SKM-1 treated with dmso at 0.1 percent for 144 hours (cell line): ENCODE results near the gene HAUS1.
"Not testable (repeated sequence)": the region's sequence is repeated elsewhere in the genome, so short reads cannot be mapped to it uniquely, and the experiment has no call there.

Experiments
- DNase-seq: peaks from one replicate; lab custom pipeline; 2025; ENCODE audit not compliant: unreplicated experiment; lab: John Stamatoyannopoulos, UW

The HAUS1 gene

DNA sequence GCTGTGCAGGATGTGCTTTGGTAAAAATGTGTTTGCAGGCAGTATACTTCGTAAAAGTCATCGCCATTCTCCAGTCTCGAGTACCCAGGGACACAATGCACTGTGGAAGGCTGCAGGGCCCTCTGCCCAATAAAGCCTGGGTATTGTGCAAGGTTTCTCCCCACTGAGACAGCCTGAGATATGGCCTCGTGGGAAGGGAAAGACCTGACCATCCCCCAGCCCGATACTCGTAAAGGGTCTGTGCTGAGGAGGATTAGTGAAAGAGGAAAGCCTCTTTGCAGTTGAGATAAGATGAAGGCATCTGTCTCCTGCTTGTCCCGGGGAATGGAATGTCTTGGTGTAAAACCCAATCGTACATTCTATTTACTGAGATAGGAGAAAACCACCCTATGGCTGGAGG, 15.7 kb upstream of the HAUS1 start:
- not testable (repeated sequence) for DNase-seq

DNA sequence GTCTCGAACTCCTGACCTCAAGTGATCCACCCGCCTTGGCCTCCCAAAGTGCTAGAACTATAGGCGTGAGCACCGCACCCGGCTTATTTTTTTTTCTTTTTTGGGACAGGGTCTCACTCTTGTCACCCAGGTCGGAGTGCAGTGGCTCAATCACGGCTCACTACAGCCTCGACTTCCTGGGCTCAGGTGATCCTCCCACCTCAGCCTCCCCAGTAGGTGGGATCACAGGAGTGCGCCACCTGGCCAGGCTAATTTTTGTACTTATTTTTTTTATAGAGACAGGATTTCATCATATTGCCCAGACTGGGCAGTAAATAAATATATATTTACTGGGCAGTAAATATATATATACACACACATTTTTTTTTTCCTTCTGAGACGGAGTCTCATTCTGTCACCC, 8.7 kb upstream of the HAUS1 start:
- no peak for DNase-seq

DNA sequence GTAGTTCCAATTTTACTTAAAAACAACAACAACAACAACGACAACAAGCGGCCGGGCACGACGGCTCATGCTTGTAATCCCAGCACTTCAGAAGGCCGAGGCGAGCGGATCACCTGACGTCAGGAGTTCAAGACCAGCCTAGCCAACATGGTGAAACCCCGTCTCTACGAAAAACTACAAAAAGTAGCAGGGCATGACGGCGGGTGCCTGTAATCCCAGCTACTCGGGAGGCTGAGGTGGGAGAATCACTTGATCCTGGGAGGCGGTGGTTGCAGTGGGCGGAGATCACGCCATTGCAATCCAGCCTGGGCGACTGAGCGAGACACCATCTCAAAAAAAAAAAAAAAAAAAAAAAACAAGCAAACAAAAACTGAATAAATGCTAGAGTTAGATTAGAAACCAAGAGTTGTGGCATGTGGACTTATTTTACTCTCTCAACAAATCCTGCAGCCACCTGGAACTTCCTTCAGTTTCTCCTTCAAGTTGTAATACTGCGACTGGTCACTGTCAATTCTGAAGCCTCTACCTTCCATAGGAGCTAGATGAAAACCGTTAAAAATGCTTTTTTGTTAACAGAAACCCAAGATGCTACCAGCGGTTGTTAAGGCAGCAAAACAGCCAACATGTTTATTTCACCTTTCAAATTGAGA, 7.4 kb upstream of the HAUS1 start:
- peak; percentile 6 for DNase-seq

DNA sequence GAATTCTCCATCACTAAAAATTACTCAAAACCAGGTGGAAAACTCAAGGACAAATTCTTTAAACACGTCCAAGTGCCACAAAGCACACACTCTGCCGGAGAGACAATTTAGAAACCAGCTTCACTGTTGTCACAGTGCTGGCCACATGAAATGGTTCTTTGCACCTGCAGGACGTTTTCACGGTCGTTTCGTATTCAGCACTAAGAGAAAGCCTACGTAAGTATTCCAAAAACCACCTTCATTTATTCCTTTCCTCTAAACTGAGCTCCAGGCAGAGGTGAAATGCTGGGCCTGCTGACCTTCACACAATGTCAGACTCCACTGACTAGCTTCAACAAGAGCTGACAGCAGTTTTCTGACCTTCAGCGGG, 6.8 kb upstream of the HAUS1 start:
- DNase-seq, result no peak

DNA sequence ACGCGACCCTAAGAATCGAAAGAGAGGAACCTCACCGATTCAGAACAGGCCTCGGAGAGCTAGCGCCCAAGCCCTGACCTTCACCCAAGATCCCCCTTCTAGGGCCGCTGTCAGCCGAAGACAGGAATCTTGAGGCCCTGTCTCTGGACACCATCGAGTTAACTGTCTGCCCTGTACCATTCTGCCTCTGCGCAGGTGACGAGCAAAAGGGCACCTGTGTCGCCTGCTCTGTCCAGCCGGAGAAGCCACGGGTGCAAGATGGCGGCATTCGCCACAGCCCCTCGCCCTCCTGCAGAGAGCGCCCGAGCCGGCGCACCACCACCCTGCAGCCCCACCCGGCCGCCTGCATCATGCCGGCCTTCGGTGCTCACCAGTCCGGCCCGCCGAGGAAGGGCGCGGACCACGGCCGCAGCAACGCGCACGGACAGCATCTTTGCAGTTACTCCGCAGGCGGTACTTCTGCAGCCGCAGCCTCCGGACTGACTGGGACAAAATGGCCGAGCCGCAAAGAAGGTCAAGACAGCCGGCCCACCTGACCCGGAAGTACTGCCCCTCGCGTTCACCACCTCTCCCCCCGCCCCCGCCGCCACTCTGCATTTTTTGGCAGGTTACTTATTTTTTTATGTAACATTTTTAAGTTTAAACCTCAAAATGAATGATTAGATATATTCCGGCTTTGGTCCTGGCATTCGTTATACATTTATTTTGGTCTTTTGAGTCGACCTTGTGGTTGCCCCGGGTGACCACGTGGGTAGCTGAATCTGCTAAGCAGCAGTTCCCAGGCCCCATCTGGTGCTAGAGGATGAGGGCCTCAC, 6.2 kb upstream of the HAUS1 start, which contains the start of gene ATP5F1A:
Gene ATP5F1A (minus strand): TSS at position 496 of the 815 bp plus-strand sequence. CDS start 65 bp downstream, at position 431.
- peak; percentile 82 for DNase-seq

DNA sequence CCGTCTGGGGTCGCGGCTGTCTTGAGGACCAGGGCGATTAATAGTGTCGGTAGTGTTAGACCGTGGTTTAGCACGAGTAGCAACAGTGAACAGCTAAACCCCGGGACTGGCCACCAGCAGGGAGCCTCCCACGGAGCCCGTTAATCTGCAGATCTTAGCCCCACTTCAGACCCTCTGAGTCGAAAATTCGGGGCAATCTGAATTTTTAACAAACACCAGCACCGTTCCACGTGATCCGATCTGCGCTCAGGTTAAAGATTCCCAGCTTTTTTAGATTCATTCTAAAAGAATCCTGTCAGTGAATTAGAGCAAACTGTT, 5.6 kb upstream of the HAUS1 start:
- DNase-seq, result no peak

DNA sequence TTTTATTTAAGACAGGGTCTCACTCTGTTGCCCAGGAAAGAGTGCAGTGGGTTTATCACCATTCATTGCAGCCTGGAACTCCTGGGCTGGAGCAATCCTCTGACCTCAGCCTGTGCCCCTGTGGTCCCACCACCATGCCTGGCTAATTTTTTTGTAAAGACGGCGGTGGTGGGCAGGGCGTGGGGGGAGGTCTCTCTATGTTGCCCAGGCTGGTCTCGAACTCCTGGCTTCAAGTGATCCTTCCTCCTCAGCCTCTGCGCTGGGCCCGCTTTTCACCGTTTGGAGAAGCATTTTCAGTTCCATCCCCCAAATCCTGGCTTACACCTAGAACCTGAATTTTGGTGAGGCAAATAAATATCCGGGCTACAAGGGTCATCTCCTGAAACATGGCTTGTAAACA, 4.7 kb upstream of the HAUS1 start:
- DNase-seq, result no peak

DNA sequence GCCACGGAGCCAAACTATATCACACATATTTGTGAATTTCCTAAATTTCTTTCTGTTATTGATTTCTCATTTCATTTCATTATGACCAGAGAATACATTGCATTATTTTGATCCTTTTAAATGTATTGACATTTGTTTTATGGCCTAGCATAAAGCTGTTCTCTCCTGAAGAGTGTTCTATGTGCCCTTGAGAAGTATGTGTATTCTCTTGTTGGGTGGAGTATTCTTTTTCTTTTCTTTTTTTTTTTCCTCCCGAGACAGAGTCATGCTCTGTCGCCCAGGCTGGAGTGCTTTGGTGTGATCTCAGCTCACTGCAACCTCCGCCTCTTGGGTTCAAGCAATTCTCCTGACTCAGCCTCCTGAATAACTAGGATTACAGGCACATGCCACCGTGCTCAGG, 5.2 kb downstream of the HAUS1 start:
- DNase-seq, result no peak

DNA sequence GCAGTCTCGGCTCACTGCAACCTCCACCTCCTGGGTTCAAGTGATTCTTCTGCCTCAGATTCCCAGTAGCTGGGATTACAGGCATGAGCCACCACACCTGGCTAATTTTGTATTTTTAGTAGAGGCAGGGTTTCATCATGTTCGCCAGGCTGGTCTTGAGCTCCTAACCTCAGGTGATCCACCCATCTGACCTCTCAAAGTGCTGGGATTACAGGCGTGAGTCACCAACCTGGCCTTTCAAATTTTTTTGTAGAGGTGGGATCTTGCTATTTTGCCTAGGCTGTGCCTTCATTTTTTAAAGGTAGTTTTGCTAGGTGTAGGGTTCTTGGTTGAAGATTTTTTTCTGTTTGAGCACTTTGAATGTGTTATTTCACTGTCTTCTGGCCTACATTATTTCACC, 6.2 kb downstream of the HAUS1 start:
- DNase-seq, result no peak

DNA sequence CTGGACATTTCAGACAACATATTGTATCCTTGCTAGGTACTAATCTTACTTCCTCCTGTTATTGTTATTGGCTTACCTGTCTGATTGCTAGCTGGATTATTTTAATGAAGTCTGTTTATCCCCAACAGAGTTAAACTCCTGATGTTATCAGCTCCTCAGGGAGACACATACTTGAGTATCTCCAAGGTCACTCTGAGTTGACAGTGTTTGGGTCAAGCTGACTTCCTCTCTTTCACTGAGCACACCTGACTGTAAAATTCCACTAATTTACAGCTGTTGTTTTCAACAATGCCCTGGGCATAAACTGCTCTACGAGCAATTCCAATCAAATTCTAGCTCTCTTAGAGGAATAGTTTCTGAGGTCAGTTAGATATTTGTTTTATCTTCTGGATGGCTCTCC, 9.6 kb downstream of the HAUS1 start:
- no peak for DNase-seq

DNA sequence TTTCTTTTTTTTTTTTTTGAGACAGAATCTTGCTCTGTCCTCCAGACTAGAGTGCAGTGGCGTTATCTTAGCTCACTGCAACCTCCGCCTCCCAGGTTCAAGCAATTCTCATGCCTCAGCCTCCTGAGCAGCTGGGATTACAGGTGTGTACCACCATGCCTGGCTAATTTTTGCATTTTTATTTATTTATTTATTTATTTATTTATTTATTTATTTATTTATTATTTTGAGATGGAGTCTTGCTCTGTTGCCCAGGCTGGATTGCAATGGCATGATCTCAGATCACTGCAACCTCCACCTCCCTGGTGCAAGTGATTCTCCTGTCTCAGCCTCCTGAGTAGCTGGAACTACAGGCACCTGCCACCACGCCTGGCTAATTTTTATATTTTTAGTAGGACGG, 22.4 kb downstream of the HAUS1 start:
- DNase-seq, result not testable (repeated sequence)

DNA sequence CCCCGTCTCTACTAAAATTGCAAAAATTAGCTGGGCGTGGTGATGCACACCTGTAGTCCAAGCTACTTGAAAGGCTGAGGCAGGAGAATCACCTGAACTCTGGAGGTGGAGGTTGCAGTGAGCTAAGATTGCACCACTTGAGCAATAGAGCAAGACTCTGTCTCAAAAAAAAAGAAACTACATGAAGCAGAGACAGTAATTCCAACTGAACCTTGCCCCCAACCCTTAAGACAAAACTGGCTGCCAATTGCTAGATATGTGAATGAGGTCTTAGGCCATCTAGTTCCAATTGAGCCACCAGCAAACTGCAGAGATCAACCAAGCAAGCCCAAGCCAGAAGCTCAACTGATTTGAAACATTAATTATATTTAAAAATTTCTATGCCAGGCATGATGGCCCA, 25.9 kb downstream of the HAUS1 start:
- DNase-seq, result no peak

DNA sequence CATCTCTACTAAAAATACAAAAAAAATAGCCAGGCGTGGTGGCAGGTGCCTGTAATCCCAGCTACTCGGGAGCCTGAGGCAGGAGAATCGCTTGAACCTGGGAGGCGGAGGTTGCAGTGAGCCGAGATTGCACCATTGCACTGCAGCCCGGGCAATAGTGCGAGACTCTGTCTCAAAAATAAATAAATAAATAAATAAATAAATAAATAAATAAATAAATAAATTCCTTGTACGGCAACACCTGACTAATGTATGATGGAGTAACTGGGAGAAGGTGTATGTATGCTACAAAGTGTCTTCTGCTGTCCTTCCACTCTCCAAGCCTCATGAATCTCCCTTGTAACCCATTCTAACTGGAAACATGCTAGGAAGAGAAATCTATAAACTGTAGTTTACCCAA, 26.4 kb downstream of the HAUS1 start:
- DNase-seq, result not testable (repeated sequence)

DNA sequence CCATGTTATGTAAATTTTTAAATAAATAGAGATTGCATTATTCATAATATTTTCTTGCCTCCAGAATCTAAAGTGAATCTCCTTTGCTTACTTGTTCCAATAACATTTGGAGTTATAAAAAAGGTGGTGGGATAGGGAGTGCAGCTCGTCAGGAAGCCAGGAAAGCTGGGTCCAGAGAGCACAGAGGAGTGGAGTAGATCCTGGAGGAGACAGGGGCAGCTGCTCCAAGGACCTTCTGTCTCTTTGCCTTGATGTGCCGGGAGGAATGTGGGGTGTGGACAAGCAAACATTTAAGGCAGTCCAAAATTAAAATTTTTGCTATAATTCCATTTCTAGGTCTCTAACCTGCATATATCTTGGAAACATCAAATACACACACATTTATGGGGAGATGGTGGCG, 29.3 kb downstream of the HAUS1 start:
- no peak for DNase-seq

DNA sequence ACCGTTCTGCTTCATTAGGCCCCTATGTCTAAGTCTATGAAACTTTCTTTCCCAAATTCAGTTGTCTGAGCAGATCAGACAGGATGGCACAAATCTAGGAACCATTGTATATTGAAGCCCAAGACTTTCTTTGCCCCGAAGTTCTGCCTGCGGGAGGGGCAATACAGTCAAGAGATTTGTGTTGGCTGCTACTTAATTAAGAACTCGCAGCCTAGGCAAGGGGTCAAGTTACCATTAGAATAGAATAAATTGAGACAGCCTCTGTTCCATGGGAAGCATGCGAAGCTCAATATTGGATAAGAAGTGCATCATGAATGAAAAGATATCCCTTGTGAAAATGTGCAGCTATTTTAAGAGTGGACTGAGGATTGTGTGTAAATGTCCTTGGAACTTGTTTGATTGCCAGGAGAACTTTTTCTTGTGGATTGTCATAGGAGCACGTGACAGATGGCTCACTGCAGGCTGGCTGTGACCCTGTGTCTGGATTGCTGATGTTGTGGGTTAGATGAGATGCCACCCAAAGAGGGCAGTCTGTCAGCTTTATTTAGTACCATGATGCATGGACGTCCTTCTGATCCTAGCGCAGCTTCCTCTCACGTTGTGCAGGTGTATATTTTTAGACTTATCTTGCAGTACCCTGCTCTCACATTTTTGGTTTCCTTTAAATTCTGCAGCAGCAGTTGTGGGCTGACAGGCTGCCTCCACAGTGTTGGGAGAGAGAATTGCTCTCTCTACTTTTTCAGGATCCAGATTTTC, 30.9 kb downstream of the HAUS1 start:
- DNase-seq, result no peak

DNA sequence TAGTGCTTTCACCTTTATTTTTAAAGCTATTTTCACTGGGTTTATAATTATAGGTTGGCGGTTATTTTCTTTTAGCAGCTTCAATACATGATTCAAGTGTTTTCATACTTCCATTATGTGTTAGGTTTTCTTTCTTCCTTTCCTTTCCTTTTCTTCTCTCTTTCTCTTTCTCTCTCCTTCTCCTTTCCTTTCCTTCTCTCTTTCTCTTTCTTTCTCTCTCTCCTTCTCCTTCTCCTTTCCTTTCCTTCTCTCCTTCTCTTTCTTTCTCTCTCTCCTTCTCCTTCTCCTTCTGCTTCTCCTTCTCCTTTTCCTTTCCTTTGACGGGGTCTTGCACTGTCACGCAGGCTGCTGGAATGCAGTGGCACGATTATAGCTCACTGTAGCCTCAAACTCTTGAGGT, 36.0 kb downstream of the HAUS1 start:
- DNase-seq, result no peak

DNA sequence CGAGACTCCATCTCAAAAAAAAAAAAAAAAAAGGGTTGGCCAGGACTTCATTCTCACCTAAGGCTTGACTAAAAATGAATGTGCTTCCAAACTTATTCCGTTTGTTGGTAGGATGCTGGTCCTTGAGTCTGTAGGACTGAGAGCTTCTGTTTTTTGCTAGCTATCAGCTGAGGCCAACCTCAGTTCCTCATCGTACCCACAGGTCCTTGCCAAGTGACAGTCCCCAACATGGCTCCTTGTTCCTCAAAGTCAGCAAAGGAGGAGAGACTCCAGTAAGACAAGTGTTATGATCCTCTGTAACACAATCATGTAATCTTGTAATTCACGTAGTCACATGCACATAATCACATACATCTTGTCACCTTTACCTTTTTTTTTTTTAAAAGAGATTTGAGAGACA, 37.0 kb downstream of the HAUS1 start:
- peak; percentile 22 for DNase-seq

DNA sequence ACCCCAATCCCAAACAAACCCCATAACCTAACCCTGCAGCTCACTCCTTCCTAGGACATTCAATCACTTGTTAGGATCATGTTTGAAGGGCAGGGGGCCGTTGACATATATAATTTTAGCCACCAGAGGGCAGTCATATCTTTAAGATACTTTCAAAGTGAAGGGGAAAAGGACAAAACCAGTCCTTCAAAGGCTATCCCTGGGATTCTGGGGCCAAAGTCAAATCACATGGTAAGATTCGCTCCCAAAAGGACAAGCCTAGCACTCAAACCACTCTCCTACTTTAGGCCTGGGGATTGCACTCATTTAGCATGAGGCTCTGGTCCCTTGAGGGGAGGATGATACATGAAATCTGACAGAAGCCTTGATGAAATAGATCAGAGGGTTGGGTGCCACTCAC, 44.6 kb downstream of the HAUS1 start:
- peak; percentile 43 for DNase-seq

DNA sequence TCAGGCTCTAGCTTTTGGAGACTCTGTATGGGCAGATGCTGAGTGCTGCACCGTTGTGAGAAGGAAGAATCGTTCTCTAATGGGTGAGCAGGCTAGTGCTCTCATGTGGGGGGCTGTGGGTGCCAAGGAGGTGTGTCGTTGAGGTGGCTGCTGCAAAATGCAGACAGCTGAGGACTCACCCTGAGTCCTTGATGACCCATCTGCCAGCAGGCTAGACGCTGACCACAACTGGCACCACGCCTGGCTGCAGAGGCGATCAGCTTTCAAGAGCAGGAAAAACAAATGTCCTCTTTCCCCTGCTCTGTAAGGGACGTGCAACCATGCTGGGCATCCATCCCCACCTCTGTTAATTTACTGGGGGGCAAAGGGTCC, 48.2 kb downstream of the HAUS1 start:
- no peak for DNase-seq

DNA sequence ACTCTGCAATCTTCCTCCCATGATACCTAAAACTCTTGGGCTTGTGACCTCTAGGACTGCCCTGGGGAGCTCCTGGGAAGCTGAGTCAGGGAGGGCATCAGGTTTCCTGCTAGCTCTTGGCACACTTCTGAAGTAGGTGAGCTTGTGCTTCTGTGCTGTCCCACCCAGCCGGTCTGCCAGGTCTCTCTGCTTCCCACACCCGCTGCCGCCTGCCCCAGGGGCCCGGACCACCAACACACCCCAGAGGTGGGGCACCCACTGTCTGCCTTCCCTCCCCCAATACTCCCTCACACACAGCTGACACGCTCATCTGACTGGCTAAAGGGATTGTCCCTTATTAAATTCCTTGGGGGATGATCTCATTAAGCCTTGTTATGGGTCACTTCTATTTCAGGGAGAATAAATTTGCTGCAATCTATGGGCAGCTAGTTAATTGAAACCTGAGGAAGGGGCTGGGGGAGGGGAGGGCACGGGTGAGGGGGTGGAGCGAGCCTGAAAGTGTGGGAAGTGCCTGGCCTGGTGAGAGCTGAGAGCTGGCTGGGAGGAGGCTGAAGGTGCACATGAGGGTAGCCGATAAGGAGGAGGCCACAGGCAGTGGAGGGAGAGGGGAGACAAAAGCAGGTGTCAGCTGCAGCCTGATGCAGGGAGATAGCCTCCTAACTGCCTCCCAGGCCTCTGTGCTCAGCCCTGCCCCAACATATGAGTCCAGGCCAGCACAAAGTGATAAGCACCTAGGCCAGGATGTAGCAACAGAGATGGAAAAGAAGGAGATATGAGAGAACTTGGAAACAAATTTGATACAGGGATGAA, 48.8 kb downstream of the HAUS1 start:
- DNase-seq, result no peak

DNA sequence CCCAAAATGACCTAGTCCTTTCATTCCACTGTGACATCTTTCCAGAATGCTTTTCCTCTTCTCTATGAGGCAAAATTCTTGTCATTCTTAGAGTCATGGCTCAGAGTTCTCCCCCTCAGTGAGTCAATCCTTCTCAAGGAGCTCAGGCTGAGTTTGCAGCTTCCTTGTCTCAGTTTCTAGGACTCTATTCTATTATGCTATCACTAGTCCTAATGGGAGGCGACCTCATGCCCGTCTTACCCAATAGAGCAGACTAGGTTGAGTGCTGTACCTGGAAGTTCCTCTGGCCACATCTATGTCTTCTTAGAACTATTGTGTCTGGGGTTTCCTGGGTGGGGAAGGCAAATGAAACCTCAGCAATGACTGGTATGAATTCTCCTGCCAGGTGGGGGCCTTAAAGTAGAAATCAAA, 51.5 kb downstream of the HAUS1 start:
- peak; percentile 18 for DNase-seq
